Stimulated activated CD8-positive, alpha-beta memory T cell treated with anti-CD3 and anti-CD28 coated beads, Interleukin-4, amount 100 ng/mL, for 48 hours (primary cell): ENCODE measurements around the gene OR4M2.
"Not testable (repeated sequence)": the region's sequence is repeated elsewhere in the genome, so short reads cannot be mapped to it uniquely, and the experiment has no call there.

ENCODE experiments used
- DNase-seq: peaks from one replicate; pipeline ENCODE4 v3.0.0-alpha.2; 2020

OR4M2 gene, protein sequence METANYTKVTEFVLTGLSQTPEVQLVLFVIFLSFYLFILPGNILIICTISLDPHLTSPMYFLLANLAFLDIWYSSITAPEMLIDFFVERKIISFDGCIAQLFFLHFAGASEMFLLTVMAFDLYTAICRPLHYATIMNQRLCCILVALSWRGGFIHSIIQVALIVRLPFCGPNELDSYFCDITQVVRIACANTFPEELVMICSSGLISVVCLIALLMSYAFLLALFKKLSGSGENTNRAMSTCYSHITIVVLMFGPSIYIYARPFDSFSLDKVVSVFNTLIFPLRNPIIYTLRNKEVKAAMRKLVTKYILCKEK

DNA sequence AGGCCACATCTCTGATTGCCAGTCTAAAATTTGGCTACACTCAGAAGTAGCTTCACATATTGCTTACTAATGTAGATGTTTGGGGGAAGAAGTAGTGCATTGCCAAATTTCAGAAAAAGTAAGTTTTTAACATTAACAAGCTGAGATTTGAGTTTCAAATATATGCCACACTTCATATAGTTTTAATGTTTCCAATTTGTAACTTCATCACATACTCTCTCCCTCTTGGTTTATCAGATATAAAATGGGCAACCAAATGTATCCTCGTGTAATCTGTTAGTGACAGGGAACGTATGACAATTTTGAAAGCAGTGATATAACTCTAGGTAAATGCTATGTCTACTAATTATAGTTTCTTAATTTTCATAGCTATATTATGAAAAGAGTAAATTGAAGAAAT, at the start of gene OR4M2:
Gene OR4M2 (plus strand): TSS at position 301 of the 400 bp plus-strand sequence. CDS start 98 bp downstream, at position 399.
- DNase-seq: not testable (repeated sequence)

DNA sequence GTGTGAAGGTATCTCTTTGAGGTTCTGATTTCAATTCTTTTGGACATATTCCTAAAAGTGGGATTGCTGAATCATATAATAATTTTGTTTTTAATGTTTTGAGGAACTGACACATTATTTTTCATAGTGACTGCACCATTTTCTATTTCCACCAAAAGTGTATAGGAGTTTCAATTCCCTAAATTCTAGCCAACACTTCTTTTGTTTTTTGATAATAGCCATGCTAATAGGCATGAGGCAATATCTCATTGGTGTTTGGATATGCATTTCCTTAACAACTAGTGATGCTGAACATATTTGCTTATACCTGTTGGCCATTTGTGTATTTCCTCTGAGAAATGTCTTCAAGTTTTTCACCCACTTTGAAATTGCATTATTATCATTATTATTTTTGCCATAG, 11.1 kb upstream of the OR4M2 start:
- DNase-seq: not testable (repeated sequence)

DNA sequence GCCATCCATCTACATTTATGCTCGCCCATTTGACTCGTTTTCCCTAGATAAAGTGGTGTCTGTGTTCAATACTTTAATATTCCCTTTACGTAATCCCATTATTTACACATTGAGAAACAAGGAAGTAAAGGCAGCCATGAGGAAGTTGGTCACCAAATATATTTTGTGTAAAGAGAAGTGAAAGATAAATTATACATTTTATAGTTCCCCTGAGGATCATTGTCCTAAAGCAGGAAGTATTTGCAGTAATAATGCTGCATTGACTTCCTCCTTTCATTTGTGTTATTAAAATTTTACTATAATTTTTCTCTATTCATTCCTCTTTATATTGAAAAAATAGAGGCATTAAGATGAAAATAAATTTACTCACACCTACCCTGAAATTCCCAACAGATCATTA, 1.1 kb downstream of the OR4M2 start:
- DNase-seq: not testable (repeated sequence)

DNA sequence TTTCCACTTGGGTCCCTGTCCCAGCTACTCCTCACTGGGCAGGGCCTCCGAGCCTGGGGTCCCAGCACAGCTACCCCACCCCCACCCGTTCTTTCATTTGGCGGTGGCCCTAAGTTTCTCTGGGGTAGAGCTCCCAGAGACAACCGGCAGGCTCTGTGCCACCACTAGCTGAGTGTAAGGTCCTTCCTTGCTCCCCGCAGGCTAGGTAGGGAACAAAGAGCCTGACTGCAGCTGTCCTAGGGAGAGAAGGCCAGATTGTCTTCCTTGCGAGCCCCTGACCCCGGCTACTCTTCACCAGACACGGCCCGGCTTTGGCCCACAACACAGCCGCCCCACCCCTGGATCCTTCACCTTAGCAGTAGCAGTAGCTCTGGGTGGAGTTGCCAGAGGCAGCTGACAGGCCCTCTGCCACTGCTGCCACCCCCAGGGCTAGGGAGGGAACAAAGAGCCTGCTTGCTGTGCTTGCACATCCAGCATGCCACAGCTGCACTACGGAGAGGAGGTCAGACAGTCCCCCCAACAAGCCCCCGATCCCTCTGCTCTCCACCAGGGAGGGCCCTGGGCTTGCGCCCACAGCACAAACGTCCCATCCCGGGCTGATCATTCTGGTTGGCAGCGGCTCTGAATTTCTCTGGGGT, 18.4 kb downstream of the OR4M2 start:
- DNase-seq: not testable (repeated sequence)

DNA sequence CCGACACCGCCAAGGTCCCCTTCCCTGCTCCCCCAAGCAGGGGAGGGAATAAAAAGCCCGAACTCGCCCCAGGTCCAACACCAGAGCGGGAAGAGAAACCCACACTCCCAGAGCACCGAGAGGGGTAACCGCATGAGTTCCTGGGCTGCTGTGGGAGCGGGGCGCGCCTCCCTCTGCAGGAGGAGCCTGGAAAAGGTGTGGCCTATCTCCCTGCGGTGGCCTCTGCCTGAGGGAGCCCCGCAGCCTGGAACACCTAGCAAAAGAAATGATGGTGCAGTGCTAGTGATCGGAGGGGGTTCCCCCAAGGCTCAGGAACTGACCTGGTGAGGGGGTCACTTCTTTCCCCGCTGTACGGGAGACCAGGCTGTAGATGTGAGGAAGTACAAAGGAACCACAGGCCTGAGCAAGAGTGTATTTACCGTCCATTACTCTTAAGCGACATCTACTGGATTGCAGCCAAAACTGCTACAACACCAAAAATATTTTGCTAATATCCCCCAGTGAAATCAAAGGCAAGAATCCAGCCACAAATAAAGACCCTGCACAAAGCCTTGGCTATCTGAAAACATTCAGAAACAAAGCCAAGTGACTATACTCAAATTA, 19.1 kb downstream of the OR4M2 start:
- not testable (repeated sequence) for DNase-seq

DNA sequence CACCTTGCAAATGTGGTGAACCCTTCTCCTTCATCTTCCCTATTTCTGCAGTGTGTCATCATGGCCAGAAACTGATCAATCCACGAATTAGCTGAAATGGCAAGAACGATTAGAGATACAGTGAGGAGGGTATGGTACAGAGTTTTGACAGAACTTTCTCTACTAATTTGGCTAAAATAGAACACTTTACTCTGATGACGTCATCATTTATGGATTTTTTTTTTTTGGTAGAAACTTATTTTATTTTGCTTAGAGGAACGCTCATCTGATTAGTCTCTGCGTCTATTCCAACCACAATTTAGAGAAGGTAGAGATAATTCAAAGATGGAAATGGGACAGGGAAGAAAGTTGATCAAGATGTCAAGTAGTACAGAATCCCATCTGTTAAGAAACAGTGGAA, 41.7 kb downstream of the OR4M2 start:
- DNase-seq: not testable (repeated sequence)
